HEK293 (cell line): ENCODE measurements around the gene SS18.

ENCODE experiments used
- CTCF ChIA-PET: fragments of 350-600 bp; formaldehyde crosslinking; extraction: SDS; loops from one replicate; lab custom pipeline; 2021; ENCODE audit warnings: antibody characterized with exemption; lab: Yijun Ruan, JAX
- POLR2A ChIA-PET: fragments of 300-600 bp; formaldehyde crosslinking; extraction: SDS; loops from one replicate; lab custom pipeline; 2020; ENCODE audit warnings: antibody characterized with exemption, inconsistent platforms; lab: Yijun Ruan, JAX
- H3K27ac ChIP-seq: fragments of 200-500 bp; sonication (Bioruptor generic); 2 replicates; pipeline ENCODE4 v1.5.1; 2014; ENCODE audit warnings: low read depth, low read length, control low read depth, inconsistent platforms; ENCODE audit errors: extremely low read depth
- H3K36me3 ChIP-seq, 2 experiments: fragments of 200-500 bp in 1 of 2; sonication (Bioruptor generic) in 1 of 2; 1 replicate in 1 of 2; 2 replicates in 1 of 2; pipeline ENCODE4 v1.5.1; 2014 to 2017; ENCODE audit warnings: inconsistent platforms in 2 of 2, low read length in 2 of 2; ENCODE audit not compliant: control insufficient read depth in 2 of 2, insufficient read depth in 1 of 2
- H3K4me1 ChIP-seq: fragments of 200-500 bp; sonication (Bioruptor generic); 2 replicates; pipeline ENCODE4 v1.5.1; 2014; ENCODE audit warnings: mild to moderate bottlenecking, low read length, inconsistent platforms; ENCODE audit not compliant: control insufficient read depth, insufficient read depth
- H3K4me3 ChIP-seq: 2 replicates; pipeline ENCODE4 v1.5.1; 2011; ENCODE audit warnings: low read depth, mild to moderate bottlenecking, control low read depth, low read length, moderate library complexity
- H3K9me3 ChIP-seq: fragments of 200-500 bp; sonication (Bioruptor generic); 2 replicates; pipeline ENCODE4 v1.5.1; 2014; ENCODE audit warnings: low read depth, low read length, inconsistent platforms; ENCODE audit not compliant: control insufficient read depth, insufficient read depth
- ZBTB20 ChIP-seq: fragments of 450-650 bp; formaldehyde crosslinking; IDR thresholded peaks from 2 replicates; pipeline ENCODE4 v1.5.1; 2016; ENCODE audit warnings: missing biosample characterization, missing genetic modification characterization
- ZBTB48 ChIP-seq: fragments of 450-650 bp; formaldehyde crosslinking; IDR thresholded peaks from 2 replicates; pipeline ENCODE4 v1.5.1; 2016; ENCODE audit warnings: missing biosample characterization, missing genetic modification characterization
- ZNF2 ChIP-seq: fragments of 450-650 bp; formaldehyde crosslinking; IDR thresholded peaks from 2 replicates; pipeline ENCODE4 v1.5.1; 2016; ENCODE audit warnings: missing biosample characterization, missing genetic modification characterization
- ZNF202 ChIP-seq: fragments of 450-650 bp; formaldehyde crosslinking; IDR thresholded peaks from 2 replicates; pipeline ENCODE4 v1.5.1; 2016; ENCODE audit warnings: missing biosample characterization, missing genetic modification characterization, borderline replicate concordance
- ZNF211 ChIP-seq: fragments of 450-650 bp; formaldehyde crosslinking; IDR thresholded peaks from 2 replicates; pipeline ENCODE4 v1.5.1; 2016; ENCODE audit warnings: low read depth, missing biosample characterization, missing genetic modification characterization
- ZNF248 ChIP-seq: fragments of 450-650 bp; formaldehyde crosslinking; IDR thresholded peaks from 2 replicates; pipeline ENCODE4 v1.5.1; 2017; ENCODE audit warnings: missing biosample characterization, missing genetic modification characterization
- ZNF529 ChIP-seq: fragments of 450-650 bp; formaldehyde crosslinking; IDR thresholded peaks from 2 replicates; pipeline ENCODE4 v1.5.1; 2017; ENCODE audit warnings: missing genetic modification characterization, missing biosample characterization; ENCODE audit not compliant: insufficient replicate concordance
- ZNF571 ChIP-seq: fragments of 450-650 bp; formaldehyde crosslinking; IDR thresholded peaks from 2 replicates; pipeline ENCODE4 v1.5.0; 2017; ENCODE audit warnings: missing biosample characterization, missing genetic modification characterization
- ZNF600 ChIP-seq: fragments of 450-650 bp; formaldehyde crosslinking; IDR thresholded peaks from 2 replicates; pipeline ENCODE4 v1.5.1; 2016; ENCODE audit warnings: missing biosample characterization, missing genetic modification characterization
- ZNF626 ChIP-seq: fragments of 450-650 bp; sonication (Bioruptor Pico); formaldehyde crosslinking; IDR thresholded peaks from 2 replicates; pipeline ENCODE4 v1.5.1; 2018; ENCODE audit warnings: missing biosample characterization, missing genetic modification characterization, inconsistent platforms
- ZNF768 ChIP-seq: fragments of 450-650 bp; formaldehyde crosslinking; IDR thresholded peaks from 2 replicates; pipeline ENCODE4 v1.5.1; 2018; ENCODE audit warnings: missing biosample characterization, mild to moderate bottlenecking, missing genetic modification characterization
- TF ChIP-seq, protein P1 (sequence below): fragments of 450-650 bp; formaldehyde crosslinking; IDR thresholded peaks from 2 replicates; pipeline ENCODE4 v1.5.1; 2016; ENCODE audit warnings: missing biosample characterization, missing genetic modification characterization, borderline replicate concordance
- TF ChIP-seq, protein P2 (sequence below): fragments of 450-650 bp; formaldehyde crosslinking; conservative IDR thresholded peaks from 2 replicates; pipeline ENCODE4 v1.5.1; 2016; ENCODE audit warnings: low read depth, missing biosample characterization, missing genetic modification characterization
- TF ChIP-seq, protein P3 (sequence below): fragments of 450-650 bp; formaldehyde crosslinking; IDR thresholded peaks from 2 replicates; pipeline ENCODE4 v1.5.1; 2017; ENCODE audit warnings: missing biosample characterization, missing genetic modification characterization
- TF ChIP-seq, protein P4 (sequence below): fragments of 450-650 bp; formaldehyde crosslinking; IDR thresholded peaks from 2 replicates; pipeline ENCODE4 v1.5.1; 2017; ENCODE audit warnings: missing biosample characterization, missing genetic modification characterization
- TF ChIP-seq, protein P5 (sequence below): fragments of 450-650 bp; formaldehyde crosslinking; IDR thresholded peaks from 2 replicates; pipeline ENCODE4 v1.5.1; 2016; ENCODE audit warnings: missing biosample characterization, missing genetic modification characterization
- TF ChIP-seq, protein P6 (sequence below): fragments of 450-650 bp; formaldehyde crosslinking; IDR thresholded peaks from 2 replicates; pipeline ENCODE4 v1.5.1; 2017; ENCODE audit warnings: missing biosample characterization, missing genetic modification characterization
- TF ChIP-seq, protein P7 (sequence below): fragments of 450-650 bp; formaldehyde crosslinking; IDR thresholded peaks from 2 replicates; pipeline ENCODE4; 2016; ENCODE audit warnings: missing biosample characterization, missing genetic modification characterization
- TF ChIP-seq, protein P8 (sequence below): fragments of 450-650 bp; formaldehyde crosslinking; IDR thresholded peaks from 2 replicates; pipeline ENCODE4 v1.5.1; 2016; ENCODE audit warnings: missing biosample characterization, missing genetic modification characterization
- TF ChIP-seq, protein P9 (sequence below): fragments of 450-650 bp; formaldehyde crosslinking; IDR thresholded peaks from 2 replicates; pipeline ENCODE4 v1.5.1; 2016; ENCODE audit warnings: missing biosample characterization, missing genetic modification characterization

The SS18 gene

DNA sequence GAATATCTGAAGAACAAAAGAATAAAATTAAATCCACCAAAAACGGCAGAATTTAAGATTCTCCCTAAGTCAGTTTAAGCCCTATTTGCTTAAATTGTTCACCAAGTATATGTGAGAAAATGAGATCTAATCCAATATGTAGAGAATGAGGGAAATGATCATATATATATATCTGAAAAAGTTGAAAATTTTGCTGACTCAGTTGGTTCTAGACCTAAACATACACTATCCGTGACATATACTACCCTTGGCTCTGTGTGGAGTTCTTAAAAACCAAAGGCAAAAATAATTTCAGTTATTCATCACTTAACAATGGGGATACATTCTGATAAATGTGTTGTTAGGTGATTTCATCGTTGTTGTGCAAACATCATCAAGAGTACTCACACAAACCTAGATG, 7.3 kb downstream of the SS18 start:
- Histone ChIP-seq H3K4me3 (no peak overlapping the region), H3K4me1 (no peaks in the 10 kb centered on the region), H3K27ac (no peak overlapping the region), H3K9me3 (no peaks in the 10 kb centered on the region), H3K36me3 (peaks cover 17 to 64% of the 10 kb centered on the region in 2 experiments)
- TF ChIP-seq, protein P1, sequence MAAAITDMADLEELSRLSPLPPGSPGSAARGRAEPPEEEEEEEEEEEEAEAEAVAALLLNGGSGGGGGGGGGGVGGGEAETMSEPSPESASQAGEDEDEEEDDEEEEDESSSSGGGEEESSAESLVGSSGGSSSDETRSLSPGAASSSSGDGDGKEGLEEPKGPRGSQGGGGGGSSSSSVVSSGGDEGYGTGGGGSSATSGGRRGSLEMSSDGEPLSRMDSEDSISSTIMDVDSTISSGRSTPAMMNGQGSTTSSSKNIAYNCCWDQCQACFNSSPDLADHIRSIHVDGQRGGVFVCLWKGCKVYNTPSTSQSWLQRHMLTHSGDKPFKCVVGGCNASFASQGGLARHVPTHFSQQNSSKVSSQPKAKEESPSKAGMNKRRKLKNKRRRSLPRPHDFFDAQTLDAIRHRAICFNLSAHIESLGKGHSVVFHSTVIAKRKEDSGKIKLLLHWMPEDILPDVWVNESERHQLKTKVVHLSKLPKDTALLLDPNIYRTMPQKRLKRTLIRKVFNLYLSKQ (tag by site-specific recombination) = no peak
- TF ChIP-seq, protein P2, sequence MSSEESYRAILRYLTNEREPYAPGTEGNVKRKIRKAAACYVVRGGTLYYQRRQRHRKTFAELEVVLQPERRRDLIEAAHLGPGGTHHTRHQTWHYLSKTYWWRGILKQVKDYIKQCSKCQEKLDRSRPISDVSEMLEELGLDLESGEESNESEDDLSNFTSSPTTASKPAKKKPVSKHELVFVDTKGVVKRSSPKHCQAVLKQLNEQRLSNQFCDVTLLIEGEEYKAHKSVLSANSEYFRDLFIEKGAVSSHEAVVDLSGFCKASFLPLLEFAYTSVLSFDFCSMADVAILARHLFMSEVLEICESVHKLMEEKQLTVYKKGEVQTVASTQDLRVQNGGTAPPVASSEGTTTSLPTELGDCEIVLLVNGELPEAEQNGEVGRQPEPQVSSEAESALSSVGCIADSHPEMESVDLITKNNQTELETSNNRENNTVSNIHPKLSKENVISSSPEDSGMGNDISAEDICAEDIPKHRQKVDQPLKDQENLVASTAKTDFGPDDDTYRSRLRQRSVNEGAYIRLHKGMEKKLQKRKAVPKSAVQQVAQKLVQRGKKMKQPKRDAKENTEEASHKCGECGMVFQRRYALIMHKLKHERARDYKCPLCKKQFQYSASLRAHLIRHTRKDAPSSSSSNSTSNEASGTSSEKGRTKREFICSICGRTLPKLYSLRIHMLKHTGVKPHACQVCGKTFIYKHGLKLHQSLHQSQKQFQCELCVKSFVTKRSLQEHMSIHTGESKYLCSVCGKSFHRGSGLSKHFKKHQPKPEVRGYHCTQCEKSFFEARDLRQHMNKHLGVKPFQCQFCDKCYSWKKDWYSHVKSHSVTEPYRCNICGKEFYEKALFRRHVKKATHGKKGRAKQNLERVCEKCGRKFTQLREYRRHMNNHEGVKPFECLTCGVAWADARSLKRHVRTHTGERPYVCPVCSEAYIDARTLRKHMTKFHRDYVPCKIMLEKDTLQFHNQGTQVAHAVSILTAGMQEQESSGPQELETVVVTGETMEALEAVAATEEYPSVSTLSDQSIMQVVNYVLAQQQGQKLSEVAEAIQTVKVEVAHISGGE (tag by site-specific recombination) = no peak
- TF ChIP-seq ZNF529 (no peak), ZNF248 (no peak), ZNF211 (tag by site-specific recombination) (no peak), ZNF571 (tag by site-specific recombination) (no peak), ZBTB48 (no peak), ZNF626 (tag by site-specific recombination) (no peak), ZBTB20 (tag by site-specific recombination) (no peak), ZNF600 (tag by site-specific recombination) (no peak), ZNF768 (tag by site-specific recombination) (no peak), ZNF2 (no peak), ZNF202 (tag by site-specific recombination) (no peak)
- TF ChIP-seq, protein P3, sequence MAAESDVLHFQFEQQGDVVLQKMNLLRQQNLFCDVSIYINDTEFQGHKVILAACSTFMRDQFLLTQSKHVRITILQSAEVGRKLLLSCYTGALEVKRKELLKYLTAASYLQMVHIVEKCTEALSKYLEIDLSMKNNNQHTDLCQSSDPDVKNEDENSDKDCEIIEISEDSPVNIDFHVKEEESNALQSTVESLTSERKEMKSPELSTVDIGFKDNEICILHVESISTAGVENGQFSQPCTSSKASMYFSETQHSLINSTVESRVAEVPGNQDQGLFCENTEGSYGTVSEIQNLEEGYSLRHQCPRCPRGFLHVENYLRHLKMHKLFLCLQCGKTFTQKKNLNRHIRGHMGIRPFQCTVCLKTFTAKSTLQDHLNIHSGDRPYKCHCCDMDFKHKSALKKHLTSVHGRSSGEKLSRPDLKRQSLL (tag by site-specific recombination) = no peak
- TF ChIP-seq, protein P4, sequence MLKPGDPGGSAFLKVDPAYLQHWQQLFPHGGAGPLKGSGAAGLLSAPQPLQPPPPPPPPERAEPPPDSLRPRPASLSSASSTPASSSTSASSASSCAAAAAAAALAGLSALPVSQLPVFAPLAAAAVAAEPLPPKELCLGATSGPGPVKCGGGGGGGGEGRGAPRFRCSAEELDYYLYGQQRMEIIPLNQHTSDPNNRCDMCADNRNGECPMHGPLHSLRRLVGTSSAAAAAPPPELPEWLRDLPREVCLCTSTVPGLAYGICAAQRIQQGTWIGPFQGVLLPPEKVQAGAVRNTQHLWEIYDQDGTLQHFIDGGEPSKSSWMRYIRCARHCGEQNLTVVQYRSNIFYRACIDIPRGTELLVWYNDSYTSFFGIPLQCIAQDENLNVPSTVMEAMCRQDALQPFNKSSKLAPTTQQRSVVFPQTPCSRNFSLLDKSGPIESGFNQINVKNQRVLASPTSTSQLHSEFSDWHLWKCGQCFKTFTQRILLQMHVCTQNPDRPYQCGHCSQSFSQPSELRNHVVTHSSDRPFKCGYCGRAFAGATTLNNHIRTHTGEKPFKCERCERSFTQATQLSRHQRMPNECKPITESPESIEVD (tag by site-specific recombination) = no peak
- TF ChIP-seq, protein P5, sequence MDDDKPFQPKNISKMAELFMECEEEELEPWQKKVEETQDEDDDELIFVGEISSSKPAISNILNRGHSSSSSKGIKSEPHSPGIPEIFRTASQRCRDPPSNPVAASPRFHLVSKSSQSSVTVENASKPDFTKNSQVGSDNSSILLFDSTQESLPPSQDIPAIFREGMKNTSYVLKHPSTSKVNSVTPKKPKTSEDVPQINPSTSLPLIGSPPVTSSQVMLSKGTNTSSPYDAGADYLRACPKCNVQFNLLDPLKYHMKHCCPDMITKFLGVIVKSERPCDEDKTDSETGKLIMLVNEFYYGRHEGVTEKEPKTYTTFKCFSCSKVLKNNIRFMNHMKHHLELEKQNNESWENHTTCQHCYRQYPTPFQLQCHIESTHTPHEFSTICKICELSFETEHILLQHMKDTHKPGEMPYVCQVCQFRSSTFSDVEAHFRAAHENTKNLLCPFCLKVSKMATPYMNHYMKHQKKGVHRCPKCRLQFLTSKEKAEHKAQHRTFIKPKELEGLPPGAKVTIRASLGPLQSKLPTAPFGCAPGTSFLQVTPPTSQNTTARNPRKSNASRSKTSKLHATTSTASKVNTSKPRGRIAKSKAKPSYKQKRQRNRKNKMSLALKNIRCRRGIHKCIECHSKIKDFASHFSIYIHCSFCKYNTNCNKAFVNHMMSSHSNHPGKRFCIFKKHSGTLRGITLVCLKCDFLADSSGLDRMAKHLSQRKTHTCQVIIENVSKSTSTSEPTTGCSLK (tag by site-specific recombination) = no peak
- TF ChIP-seq, protein P6, sequence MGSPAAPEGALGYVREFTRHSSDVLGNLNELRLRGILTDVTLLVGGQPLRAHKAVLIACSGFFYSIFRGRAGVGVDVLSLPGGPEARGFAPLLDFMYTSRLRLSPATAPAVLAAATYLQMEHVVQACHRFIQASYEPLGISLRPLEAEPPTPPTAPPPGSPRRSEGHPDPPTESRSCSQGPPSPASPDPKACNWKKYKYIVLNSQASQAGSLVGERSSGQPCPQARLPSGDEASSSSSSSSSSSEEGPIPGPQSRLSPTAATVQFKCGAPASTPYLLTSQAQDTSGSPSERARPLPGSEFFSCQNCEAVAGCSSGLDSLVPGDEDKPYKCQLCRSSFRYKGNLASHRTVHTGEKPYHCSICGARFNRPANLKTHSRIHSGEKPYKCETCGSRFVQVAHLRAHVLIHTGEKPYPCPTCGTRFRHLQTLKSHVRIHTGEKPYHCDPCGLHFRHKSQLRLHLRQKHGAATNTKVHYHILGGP (tag by site-specific recombination) = no peak
- TF ChIP-seq, protein P7, sequence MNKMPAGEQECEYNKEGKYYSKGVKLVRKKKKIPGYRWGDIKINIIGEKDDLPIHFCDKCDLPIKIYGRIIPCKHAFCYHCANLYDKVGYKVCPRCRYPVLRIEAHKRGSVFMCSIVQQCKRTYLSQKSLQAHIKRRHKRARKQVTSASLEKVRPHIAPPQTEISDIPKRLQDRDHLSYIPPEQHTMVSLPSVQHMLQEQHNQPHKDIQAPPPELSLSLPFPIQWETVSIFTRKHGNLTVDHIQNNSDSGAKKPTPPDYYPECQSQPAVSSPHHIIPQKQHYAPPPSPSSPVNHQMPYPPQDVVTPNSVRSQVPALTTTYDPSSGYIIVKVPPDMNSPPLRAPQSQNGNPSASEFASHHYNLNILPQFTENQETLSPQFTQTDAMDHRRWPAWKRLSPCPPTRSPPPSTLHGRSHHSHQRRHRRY = no peak
- TF ChIP-seq, protein P8, sequence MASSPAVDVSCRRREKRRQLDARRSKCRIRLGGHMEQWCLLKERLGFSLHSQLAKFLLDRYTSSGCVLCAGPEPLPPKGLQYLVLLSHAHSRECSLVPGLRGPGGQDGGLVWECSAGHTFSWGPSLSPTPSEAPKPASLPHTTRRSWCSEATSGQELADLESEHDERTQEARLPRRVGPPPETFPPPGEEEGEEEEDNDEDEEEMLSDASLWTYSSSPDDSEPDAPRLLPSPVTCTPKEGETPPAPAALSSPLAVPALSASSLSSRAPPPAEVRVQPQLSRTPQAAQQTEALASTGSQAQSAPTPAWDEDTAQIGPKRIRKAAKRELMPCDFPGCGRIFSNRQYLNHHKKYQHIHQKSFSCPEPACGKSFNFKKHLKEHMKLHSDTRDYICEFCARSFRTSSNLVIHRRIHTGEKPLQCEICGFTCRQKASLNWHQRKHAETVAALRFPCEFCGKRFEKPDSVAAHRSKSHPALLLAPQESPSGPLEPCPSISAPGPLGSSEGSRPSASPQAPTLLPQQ (tag by site-specific recombination) = no peak
- TF ChIP-seq, protein P9, sequence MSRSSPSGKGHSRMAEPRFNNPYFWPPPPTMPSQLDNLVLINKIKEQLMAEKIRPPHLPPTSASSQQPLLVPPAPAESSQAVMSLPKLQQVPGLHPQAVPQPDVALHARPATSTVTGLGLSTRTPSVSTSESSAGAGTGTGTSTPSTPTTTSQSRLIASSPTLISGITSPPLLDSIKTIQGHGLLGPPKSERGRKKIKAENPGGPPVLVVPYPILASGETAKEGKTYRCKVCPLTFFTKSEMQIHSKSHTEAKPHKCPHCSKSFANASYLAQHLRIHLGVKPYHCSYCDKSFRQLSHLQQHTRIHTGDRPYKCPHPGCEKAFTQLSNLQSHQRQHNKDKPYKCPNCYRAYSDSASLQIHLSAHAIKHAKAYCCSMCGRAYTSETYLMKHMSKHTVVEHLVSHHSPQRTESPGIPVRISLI (tag by site-specific recombination) = no peak
- ChIA-PET CTCF (no interaction called here), POLR2A (no interaction called here)
